Epithelial cell of proximal tubule (primary cell): ENCODE results near the gene SUSD1. TPM values are rescaled to one million over a fixed set of nuclear protein-coding genes. Genes with fewer than 3 reads are reported as not detected.

ENCODE experiments used
- DNase-seq: peaks from one replicate; pipeline ENCODE4 v3.0.0-alpha.2; 2011; ENCODE audit warnings: low read depth
- H3K4me3 ChIP-seq: 2 replicates; pipeline ENCODE4 v1.5.1; 2011; ENCODE audit warnings: low read depth, mild to moderate bottlenecking, low read length
- total RNA-seq: library from RNA; depleted of rRNA; stranded (reverse); fragments of >200 nt; gene quantifications from 2 replicates; pipeline ENCODE4 v1.2.3, GENCODE V29; 2015
- TF ChIP-seq, protein P1 (sequence below): conservative IDR thresholded peaks from 2 replicates; pipeline ENCODE4 v1.5.1; 2012; ENCODE audit warnings: low read depth, mild to moderate bottlenecking, low read length

Gene SUSD1
- total RNA-seq, 1 donor from 2014 or later = 37.4 TPM

DNA sequence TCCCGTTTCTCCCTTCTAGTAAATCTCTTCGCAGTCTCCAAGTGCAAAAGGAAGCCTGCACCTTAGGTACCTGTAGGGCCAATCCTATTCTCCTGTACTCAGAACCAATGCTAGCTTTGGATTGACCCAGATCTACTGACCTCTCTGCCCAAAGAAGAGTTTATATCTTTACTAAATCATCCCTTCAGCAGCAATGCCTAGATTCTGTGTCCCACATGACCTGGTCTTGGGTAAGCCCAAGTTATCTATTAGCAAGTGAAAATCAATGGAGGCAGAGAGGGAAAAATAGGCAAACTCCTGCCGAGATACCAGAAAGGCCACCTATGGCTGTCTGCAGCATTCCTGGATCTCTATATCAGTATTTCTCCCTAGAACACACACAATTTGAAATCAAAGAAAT, 60.0 kb downstream of the SUSD1 start:
- DNase-seq = no peak
- TF ChIP-seq, protein P1, sequence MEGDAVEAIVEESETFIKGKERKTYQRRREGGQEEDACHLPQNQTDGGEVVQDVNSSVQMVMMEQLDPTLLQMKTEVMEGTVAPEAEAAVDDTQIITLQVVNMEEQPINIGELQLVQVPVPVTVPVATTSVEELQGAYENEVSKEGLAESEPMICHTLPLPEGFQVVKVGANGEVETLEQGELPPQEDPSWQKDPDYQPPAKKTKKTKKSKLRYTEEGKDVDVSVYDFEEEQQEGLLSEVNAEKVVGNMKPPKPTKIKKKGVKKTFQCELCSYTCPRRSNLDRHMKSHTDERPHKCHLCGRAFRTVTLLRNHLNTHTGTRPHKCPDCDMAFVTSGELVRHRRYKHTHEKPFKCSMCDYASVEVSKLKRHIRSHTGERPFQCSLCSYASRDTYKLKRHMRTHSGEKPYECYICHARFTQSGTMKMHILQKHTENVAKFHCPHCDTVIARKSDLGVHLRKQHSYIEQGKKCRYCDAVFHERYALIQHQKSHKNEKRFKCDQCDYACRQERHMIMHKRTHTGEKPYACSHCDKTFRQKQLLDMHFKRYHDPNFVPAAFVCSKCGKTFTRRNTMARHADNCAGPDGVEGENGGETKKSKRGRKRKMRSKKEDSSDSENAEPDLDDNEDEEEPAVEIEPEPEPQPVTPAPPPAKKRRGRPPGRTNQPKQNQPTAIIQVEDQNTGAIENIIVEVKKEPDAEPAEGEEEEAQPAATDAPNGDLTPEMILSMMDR = no peak
- no peak overlapping the region for H3K4me3 ChIP-seq

DNA sequence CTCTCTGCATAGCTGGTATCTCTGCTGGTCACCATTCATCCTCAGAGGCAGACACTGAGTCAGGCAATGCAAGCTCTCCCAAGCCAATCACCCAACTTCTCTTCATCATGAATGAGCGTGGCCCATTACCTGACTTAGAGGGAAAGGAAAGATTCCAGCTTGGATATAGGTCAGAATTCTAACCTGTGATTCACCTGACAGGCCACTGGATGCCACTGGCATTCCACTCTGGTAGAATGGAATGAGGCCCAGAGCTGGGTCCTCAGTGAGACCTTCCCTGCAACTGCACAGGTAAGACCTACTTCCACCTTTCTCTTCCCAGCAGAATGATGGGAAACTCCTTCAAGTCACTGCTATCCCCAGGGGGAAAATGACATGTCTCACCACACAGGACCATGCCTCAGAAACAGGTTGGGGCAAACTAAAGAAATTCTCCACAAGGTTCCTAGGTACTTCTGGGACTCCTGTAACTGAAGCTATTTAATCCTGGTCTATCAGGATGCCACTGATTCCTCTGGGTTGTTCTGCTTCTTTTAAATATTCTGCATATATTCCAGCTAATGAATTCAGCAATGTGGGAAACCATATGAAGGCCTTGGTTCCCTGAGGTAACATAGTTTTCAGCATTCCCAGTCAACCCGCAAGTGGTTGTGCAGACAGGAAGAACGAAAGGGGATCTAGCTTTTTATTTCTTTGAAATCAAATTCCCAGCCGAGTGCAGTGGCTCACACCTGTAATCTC, 62.0 kb downstream of the SUSD1 start:
- no peak for DNase-seq
- TF ChIP-seq, protein P1 = peak; percentile 80
- no peak overlapping the region for H3K4me3 ChIP-seq

DNA sequence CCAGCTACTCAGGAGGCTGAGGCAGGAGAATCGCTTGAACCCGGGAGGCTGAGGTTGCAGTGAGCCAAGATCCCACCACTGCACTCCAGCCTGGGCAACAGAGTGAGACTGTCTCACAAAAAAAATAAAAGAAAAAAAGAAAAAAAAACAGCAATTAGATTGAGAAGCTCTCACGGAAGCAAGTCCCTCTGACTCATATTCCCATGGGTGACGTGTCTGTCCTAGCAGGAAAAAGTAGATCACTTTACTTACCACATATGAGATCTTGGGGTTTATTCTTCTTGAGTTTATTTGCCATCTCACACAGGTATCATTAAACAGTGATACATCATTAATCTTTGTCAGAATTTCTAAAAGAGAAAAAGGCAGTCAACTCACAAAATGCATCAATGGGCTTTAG, 62.6 kb downstream of the SUSD1 start:
- no peak for DNase-seq
- H3K4me3 ChIP-seq = no peak overlapping the region
- TF ChIP-seq, protein P1 = no peak

DNA sequence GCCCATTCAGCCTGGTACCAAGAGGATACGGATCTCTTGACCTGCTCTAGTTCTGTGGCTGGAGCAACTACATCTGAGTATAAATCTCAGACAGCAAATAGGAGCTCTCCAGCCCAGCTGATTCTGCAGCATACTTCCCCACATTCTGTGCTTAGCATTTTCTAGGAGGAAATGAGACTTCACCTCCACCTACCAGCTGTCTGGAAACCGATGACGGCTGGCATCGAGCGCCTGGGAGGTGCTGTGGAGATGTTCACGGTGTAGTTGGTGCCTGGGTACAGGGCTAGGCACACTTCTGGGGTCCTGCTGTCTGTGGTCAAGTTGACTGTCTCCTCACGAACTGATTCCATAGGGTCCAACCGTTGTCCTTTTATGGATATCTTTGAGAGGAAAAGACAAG, 63.6 kb downstream of the SUSD1 start:
- H3K4me3 ChIP-seq = no peak overlapping the region
- no peak for DNase-seq
- TF ChIP-seq, protein P1 = no peak

DNA sequence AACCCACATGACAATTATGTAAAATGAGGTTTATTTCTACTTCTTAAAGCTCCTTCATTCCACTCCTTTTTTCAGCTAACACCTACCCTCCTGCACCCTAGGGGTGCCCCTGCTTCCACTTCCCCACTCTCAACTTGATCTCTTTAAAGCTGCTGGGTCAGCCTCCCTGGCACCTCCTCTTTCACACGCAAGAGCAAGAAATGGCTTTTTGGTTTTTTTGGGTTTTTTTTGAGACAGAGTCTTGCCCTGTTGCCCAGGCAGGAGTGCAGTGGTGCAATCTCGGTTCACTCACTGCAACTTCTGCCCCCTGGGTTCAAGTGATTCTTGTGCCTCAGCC, 64.4 kb downstream of the SUSD1 start:
- TF ChIP-seq, protein P1 = no peak
- no peak overlapping the region for H3K4me3 ChIP-seq
- no peak for DNase-seq

DNA sequence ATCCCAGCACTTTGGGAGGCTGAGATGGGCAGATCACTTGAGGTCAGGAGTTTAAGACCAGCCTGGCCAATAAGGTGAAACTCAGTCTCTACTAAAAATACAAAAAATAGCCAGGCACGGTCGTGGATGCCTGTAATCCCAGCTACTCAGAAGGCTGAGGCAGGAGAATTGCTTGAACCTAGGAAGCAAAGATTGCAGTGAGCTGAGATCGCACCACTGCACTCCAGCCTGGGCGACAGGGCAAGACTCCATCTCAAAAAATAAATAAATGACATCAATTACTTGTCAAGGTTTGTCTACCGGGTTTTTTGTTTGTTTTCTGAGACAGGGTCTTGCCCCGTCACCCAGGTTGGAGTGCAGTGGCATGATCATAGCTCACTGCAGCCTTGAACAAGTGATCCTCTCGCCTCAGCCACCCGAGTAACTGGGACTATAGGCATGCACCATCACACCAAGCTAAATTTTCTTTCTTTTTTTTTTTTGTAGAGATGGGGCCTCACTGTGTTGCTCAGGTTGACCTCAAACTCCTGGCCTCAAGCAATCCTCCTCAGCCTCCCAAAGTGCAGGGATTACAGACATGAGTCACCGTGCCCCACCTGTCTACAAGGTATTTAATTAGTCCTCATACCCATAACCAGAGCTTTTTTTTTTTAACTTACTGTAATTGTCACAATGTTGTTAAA, 64.9 kb downstream of the SUSD1 start:
- TF ChIP-seq, protein P1 = no peak
- no peak for DNase-seq
- no peak overlapping the region for H3K4me3 ChIP-seq

DNA sequence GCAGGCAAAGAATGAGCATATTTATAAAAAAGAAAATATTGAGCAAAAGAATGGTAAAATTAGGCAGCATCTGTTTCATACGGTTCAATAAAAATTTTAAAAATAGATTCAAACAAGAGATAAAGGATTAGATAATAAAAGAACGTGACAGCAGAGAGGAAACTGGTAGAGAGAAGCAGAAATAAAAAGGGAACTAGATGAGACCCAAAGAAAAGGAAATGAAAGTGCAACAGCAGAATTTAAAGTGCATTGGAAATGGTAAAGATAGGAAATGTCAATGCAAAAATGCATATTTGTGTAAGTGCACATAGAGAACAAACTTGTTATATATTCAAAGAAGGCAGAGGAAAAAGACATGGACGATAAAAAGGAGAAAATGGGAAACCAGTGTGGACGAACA, 70.2 kb downstream of the SUSD1 start:
- H3K4me3 ChIP-seq = no peak overlapping the region
- no peak for DNase-seq
- TF ChIP-seq, protein P1 = no peak
